Measurements from ENCODE around the gene ERCC6. TPM values are rescaled to one million over a fixed set of nuclear protein-coding genes. Genes with fewer than 3 reads are reported as not detected.
A peak's percentile ranks its signal among the peaks of the same experiment; 100 is the strongest.

Gene ERCC6
- total RNA-seq, 8 experiments from 2014 or later, result 9.9 to 112 (median 15.3) TPM

DNA sequence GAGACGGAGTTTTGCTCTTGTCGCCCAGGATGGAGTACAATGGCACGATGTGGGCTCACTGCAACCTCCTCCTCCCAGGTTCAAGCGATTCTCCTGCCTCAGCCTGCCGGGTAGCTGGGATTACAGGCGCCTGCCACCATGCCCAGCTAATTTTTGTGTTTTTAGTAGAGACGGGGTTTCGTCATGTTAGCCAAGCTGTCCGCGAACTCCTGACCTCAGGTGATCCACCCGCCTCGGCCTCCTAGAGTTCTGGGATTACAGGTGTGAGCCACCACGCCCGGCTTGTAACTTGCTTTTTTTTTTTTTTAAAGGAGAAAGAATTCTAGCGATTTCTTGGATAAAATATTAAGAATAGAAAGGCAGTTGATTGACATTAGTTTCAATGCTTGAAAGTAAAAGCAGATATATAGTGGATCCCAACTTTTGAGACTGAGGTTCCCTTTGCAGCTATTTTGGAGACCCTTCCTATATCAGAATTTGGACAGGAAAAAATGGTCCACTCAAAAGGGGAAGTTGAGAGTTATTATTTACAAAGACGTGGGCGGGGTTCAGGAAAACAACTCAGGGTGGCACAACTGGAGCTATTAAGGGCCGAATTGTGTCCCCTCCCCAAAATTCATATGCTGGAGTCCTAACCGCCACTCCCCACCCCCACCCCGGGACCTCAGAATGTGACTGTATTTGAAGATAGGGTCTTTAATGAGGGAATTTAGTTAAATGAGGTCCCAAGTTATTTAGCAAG is 1.3 kb upstream of the ERCC6 start:
- WGBS, 10 experiments, result 70 to 93% (median 84%) methylated on average over 3 to 13 of the region's 20 CpGs; no CpG with 5 or more reads in 1 of the 10 experiments
- in situ Hi-C loops (cut with MboI; ENCODE audit: low pct_unique_long_range_greater_than_20kb in 2 of 9, low sequenced_read_pairs in 9 of 9, unreplicated experiment in 9 of 9), result no loop called here
- ATAC-seq (replicated peaks in 6 of 8), result no peak
- H3K27ac ChIP-seq, result no peak overlapping the region
- peaks cover 7 to 8% of the 10 kb centered on the region in 2 donors for H3K4me1 ChIP-seq (replicated peaks in 1 of 2)
- peak overlapping the region in 1 of 5 donors; percentile 90 for H3K4me3 ChIP-seq

DNA sequence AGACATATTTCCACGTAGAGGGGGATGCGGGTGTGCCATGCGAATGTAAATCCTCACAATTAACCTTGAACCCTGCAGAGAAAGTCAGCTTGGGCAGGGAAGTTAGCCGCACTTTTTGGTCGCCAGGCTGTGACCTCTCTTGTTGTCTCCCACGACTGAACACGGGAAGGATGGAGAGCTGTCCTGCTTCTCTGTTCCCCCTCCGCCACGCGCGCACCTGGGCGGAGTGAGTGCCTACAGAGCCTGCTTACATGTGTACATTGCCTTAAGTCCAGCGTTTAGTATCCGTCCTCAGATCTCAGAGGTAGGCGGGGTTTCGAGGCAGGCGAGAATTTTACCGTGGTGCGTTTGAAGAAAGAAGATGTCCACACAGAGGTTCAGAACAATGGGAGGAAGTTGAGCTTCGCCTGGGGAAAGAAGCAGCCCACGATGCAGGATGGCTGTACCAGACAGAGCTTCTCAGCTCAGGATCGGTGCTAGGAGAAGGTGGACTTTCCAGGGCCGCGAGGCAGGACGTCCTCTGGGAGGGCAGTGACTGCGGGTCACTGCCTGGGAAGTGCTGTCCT is 482 bp upstream of the ERCC6 start:
- H3K4me3 ChIP-seq, result peak overlapping the region; percentile 68 to 90 (median 76)
- ATAC-seq (replicated peaks in 6 of 8), result peak; percentile 24 to 61 (median 46)
- 0 to 31% (median 3%) methylated on average over 2 to 23 of the region's 26 CpGs; no CpG with 5 or more reads in 2 of the 10 experiments for WGBS, 10 experiments
- peaks cover 7 to 8% of the 10 kb centered on the region in 2 donors for H3K4me1 ChIP-seq (replicated peaks in 1 of 2)
- peak overlapping the region in 1 of 2 donors; percentile 0 for H3K27ac ChIP-seq
- in situ Hi-C loops (cut with MboI; ENCODE audit: low pct_unique_long_range_greater_than_20kb in 2 of 9, low sequenced_read_pairs in 9 of 9, unreplicated experiment in 9 of 9), result no loop called here

DNA sequence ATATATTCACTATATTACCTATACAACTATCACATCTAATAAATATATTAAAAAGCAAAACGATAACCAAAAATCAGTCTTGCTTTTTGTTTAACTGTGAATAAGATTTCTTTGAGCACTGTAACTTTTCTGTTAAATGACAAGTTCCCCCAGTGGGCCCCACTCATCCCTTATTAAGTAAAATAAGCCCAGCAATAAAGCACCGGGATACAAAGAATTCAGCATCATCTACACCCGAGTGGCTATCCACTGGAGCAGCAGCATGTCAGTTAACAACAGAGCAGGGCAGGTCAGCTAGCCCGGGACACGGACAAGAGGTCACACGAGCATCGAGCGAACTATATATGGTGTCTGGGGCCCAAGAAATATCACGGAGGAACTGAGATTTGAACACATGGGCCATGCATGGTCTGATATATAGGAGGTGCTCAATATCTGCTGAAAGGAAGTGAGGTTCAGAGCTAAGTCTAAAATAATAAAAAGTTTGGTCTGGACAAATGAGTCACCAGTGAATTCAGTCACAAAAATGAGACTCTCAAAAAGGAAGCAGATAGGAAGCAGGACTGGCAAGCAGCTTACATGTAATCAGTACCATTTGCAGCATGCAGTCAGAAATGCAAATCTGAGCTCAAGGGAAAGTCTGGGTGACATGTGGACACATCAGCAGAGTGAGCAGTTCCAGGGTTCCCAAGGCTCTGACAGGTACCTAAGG is 4.1 kb downstream of the ERCC6 start:
- WGBS, 10 experiments, result 0 to 71% (median 47%) methylated on average over 1 to 9 of the region's 9 CpGs; no CpG with 5 or more reads in 1 of the 10 experiments
- Histone ChIP-seq H3K4me3 (no peak overlapping the region), H3K27ac (no peak overlapping the region), H3K4me1 (replicated peaks in 1 of 2) (peaks cover 5 to 7% of the 10 kb centered on the region in 2 donors)
- in situ Hi-C loops (cut with MboI; ENCODE audit: low pct_unique_long_range_greater_than_20kb in 2 of 9, low sequenced_read_pairs in 9 of 9, unreplicated experiment in 9 of 9), result no loop called here
- ATAC-seq (replicated peaks in 6 of 8), result peak in 2 of 8 experiments; percentile 3 to 9

DNA sequence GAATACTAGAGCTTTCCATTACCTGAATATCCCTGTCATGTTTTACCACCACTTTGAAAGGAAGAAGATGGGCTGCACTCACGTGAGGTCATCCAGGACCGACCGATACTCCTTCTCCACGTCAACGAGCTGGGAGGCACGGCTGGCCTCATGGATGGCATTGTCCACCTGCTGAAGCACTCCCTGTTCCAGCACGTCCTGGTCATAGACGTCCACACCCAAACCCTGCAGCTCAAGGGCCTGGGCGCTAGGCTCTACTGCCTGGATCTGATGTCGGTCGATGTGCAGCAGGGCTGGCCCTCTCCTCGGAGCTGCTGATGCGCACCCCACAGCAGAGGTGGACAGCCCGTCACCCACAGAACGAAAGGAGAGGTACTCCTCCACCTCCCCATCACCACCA is 6.5 kb downstream of the ERCC6 start:
- no peak for ATAC-seq (replicated peaks in 6 of 8)
- Histone ChIP-seq H3K4me3 (no peak overlapping the region), H3K27ac (no peak overlapping the region), H3K4me1 (replicated peaks in 1 of 2) (no peaks in the 10 kb centered on the region)
- in situ Hi-C loops (cut with MboI; ENCODE audit: low pct_unique_long_range_greater_than_20kb in 2 of 9, low sequenced_read_pairs in 9 of 9, unreplicated experiment in 9 of 9), result no loop called here
- 90 to 100% (median 97%) methylated on average over 3 to 11 of the region's 15 CpGs; no CpG with 5 or more reads in 2 of the 10 experiments for WGBS, 10 experiments

DNA sequence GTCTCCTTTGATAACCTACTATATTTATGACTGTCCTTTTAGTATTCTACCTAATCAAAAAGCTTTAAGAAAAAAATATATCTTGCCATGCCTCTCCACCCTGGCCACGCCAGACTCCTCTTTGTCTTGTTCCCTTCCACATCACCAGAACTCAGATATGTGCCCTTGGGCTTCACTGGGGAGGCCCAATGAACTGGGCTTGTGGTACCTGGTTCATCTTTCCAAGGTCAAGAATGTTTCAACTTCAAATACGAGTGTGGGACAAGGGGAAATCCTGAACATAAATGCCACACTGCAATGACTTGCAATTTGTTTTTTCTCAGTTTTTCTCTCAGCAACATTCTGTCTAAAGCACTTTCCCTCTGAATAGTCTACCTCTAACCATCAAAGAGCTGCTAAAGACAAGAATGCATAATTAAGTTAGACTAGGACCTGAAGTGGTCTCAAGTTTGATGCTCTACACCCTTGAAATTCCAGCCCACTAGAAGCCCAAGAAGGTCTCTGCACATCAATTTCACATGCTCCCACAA is 9.9 kb downstream of the ERCC6 start:
- no peak overlapping the region for H3K27ac ChIP-seq
- in situ Hi-C loops (cut with MboI; ENCODE audit: low pct_unique_long_range_greater_than_20kb in 2 of 9, low sequenced_read_pairs in 9 of 9, unreplicated experiment in 9 of 9), result no loop called here
- no peaks in the 10 kb centered on the region for H3K4me1 ChIP-seq (replicated peaks in 1 of 2)
- H3K4me3 ChIP-seq, result no peak overlapping the region
- ATAC-seq (replicated peaks in 6 of 8), result no peak
- WGBS, 10 experiments, result 36 to 100% (median 90%) methylated on average over 1 to 2 of the region's 2 CpGs; no CpG with 5 or more reads in 3 of the 10 experiments

DNA sequence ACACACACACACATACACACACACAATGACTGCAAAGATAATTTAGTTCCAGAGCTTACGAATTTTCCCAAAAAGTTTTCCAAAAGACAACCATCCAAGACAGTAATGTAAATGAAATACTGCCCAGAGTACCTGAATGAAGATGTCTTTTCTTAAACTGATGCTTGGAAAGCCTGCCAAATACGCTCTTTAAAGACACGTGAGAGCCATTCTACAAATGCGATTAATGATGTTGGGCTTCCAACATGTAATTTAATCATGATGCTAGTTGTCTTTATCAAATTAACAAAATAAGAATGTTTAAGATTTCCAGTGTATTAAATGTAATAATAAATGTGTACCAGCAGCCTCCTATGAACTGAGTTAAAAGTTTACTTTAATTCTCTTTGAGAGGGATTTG is 11.1 kb downstream of the ERCC6 start:
- in situ Hi-C loops (cut with MboI; ENCODE audit: low pct_unique_long_range_greater_than_20kb in 2 of 9, low sequenced_read_pairs in 9 of 9, unreplicated experiment in 9 of 9), result no loop called here
- H3K4me1 ChIP-seq (replicated peaks in 1 of 2), result no peaks in the 10 kb centered on the region

DNA sequence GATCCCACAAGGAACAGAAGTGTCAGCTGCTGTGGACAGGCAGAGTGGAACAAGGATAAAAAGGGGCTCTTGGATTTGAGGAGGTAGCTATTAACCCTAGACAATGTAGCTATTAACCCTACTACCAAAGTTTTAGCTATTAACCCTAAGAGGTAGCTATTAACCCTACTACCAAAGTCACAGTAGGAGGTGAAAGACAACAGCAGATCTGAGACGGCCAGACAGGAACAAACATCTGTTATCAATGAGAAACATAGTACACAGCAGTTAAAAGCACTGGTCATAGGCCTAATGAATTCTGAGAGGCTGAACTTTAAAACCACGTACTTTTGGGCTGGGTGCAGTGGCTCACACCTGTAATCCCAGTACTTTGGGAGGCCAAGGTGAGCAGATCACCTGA is 11.9 kb downstream of the ERCC6 start:
- WGBS, 10 experiments, result 33 to 100% (median 95%) methylated on average over 1 to 2 of the region's 2 CpGs; no CpG with 5 or more reads in 5 of the 10 experiments
- ATAC-seq (replicated peaks in 6 of 8), result no peak
- Histone ChIP-seq H3K4me1 (replicated peaks in 1 of 2) (no peaks in the 10 kb centered on the region), H3K4me3 (no peak overlapping the region), H3K27ac (no peak overlapping the region)
- in situ Hi-C loops (cut with MboI; ENCODE audit: low pct_unique_long_range_greater_than_20kb in 2 of 9, low sequenced_read_pairs in 9 of 9, unreplicated experiment in 9 of 9), result no loop called here

More for the DNA sequence above, 11.1 kb downstream of the ERCC6 start:
- ATAC-seq (replicated peaks in 6 of 8), result no peak
- Histone ChIP-seq H3K27ac (no peak overlapping the region), H3K4me3 (no peak overlapping the region)
- WGBS, 10 experiments, result 83 to 100% (median 96%) methylated on average over 1 to 4 of the region's 4 CpGs; no CpG with 5 or more reads in 1 of the 10 experiments

DNA sequence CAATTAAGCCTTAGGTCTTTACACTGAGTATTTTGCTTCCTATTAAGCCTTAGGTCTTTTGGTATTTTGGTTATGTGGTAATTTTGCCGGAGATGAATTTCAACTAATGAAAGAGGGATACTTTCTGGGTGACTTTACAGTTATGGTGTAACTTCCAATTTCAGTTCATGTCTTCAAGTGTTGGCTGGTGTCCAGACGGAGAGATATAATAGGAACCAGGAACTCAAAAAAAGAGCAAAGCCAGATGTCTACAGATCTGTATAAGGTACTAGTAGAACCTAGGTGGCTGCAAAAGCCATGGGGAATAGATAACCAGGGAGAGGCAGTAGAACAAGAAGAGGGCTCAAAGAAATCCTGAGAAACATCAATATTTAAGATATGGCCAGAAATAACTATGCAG is 12.3 kb downstream of the ERCC6 start:
- no peak overlapping the region for H3K27ac ChIP-seq
- WGBS, 10 experiments, result 0 to 100% (median 70%) methylated on average over 1 to 2 of the region's 2 CpGs
- H3K4me1 ChIP-seq (replicated peaks in 1 of 2), result no peaks in the 10 kb centered on the region
- no peak overlapping the region for H3K4me3 ChIP-seq
- ATAC-seq (replicated peaks in 6 of 8), result no peak
- in situ Hi-C loops (cut with MboI; ENCODE audit: low pct_unique_long_range_greater_than_20kb in 2 of 9, low sequenced_read_pairs in 9 of 9, unreplicated experiment in 9 of 9), result no loop called here

DNA sequence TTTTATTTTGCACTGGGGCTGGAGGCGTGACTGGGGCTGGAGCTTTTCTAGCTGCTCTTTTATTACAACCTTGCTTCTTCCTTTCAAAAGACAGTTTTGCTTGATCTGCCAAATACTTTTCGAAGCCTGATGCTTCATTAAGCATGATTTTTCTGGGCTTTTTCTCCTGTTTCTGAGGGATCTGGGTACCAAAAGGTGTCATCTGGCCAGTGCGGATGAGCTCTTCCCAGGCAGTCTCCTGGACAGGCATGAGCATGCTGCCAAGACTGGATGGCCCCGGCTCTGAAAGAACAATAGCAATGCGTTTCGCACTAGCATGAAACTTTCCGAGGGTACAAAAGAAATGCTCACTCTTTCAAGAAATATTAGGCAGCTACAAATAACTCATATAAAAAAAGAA is 14.4 kb downstream of the ERCC6 start:
- Histone ChIP-seq H3K4me1 (replicated peaks in 1 of 2) (no peaks in the 10 kb centered on the region), H3K4me3 (no peak overlapping the region), H3K27ac (no peak overlapping the region)
- in situ Hi-C loops (cut with MboI; ENCODE audit: low pct_unique_long_range_greater_than_20kb in 2 of 9, low sequenced_read_pairs in 9 of 9, unreplicated experiment in 9 of 9), result loop anchor here in 3 of 9 experiments (25.0 kb wide), 2 partner anchors 112 to 862 kb away; no protein-coding TSS in a partner anchor
- ATAC-seq (replicated peaks in 6 of 8), result no peak
- WGBS, 10 experiments, result 67 to 100% (median 97%) methylated on average over 1 to 7 of the region's 7 CpGs

DNA sequence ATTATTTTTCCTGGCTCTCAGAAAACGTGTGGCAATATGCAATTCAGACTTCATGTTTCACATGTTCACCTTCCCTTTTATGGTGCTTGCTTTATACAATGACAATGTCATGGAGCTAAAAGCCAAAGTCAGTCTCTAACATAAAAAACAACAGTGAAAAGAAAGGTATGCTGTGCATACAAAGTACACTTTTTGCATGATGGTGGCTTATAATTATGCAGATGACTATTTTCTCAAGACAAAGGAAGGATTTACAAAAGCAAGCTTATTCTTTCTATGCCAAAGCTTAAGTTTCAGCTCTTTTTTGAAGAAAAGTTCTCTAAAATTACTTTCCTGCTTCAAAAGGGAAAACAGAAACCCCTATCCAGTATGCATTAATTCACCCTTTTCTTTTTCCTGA is 15.6 kb downstream of the ERCC6 start:
- no peak overlapping the region for H3K4me3 ChIP-seq
- H3K4me1 ChIP-seq (replicated peaks in 1 of 2), result no peaks in the 10 kb centered on the region
- WGBS, 10 experiments, result 0 to 80% (median 27%) methylated on average over 1 of the region's 1 CpG; no CpG with 5 or more reads in 6 of the 10 experiments
- no peak overlapping the region for H3K27ac ChIP-seq
- in situ Hi-C loops (cut with MboI; ENCODE audit: low pct_unique_long_range_greater_than_20kb in 2 of 9, low sequenced_read_pairs in 9 of 9, unreplicated experiment in 9 of 9), result loop anchor here in 3 of 9 experiments (25.0 kb wide), 2 partner anchors 111 to 861 kb away; no protein-coding TSS in a partner anchor
- no peak for ATAC-seq (replicated peaks in 6 of 8)

DNA sequence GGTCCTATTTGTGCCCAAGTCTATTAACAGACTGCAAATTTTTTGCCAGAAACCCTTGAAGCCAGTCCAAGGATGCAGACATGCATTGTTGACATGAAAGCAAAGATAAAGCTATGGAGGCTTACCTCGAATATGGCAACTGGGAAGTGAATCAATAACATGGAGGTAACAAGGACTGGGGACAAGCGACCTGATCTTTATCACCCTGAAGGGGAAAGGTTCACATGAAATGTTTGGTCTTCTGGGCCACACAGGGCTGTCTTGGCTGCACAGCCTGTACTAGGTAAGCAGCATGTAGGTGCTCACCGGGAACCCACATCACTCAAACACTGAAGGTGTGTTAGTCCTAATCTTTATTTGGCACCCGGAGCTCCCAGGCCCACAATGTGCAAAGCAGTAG is 17.9 kb downstream of the ERCC6 start:
- Histone ChIP-seq H3K27ac (no peak overlapping the region), H3K4me1 (replicated peaks in 1 of 2) (no peaks in the 10 kb centered on the region), H3K4me3 (no peak overlapping the region)
- WGBS, 10 experiments, result 40 to 100% (median 86%) methylated on average over 1 to 3 of the region's 4 CpGs; no CpG with 5 or more reads in 2 of the 10 experiments
- ATAC-seq (replicated peaks in 6 of 8), result no peak
- in situ Hi-C loops (cut with MboI; ENCODE audit: low pct_unique_long_range_greater_than_20kb in 2 of 9, low sequenced_read_pairs in 9 of 9, unreplicated experiment in 9 of 9), result loop anchor here in 3 of 9 experiments (25.0 kb wide), 2 partner anchors 109 to 859 kb away; no protein-coding TSS in a partner anchor

DNA sequence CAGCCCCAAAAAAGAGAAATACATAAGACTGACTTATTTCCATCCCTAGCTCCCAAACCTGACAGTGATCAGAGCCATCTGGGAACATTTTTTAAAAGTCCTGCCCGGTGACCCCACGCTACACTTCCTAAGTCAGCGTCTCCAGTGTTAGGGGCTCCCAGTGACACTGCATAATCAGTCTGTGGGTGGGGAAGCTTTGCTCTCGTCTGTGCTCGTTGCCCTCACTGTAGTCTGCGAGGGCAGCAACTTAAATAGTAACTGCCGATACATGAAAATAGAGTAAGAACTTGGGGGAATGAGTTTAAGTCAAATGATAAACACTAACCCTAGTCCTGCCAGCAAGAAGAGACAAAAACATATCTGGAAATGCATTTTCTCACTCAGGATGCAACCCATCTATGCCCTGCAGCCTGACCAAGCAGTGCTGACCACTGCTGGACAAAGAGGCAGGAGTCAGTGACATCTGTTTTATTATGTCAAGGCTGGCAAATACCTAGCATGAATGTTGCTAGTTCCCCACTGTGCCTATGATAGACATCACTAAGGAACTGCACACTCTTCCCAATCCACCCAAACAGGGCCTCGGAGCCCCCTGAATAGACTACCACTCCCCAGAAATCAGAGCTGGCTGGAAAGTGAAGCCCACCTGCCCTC is 18.7 kb downstream of the ERCC6 start:
- in situ Hi-C loops (cut with MboI; ENCODE audit: low pct_unique_long_range_greater_than_20kb in 2 of 9, low sequenced_read_pairs in 9 of 9, unreplicated experiment in 9 of 9), result loop anchor here in 3 of 9 experiments (25.0 kb wide), 2 partner anchors 108 to 858 kb away; no protein-coding TSS in a partner anchor
- Histone ChIP-seq H3K4me3 (no peak overlapping the region), H3K27ac (no peak overlapping the region), H3K4me1 (replicated peaks in 1 of 2) (no peaks in the 10 kb centered on the region)
- no peak for ATAC-seq (replicated peaks in 6 of 8)
- 76 to 100% (median 81%) methylated on average over 1 to 5 of the region's 8 CpGs; no CpG with 5 or more reads in 4 of the 10 experiments for WGBS, 10 experiments

Data from motor neuron (in vitro differentiated cells).